Natural killer cell (primary cell): ENCODE results near the gene TIGD3. TPM values are rescaled to one million over a fixed set of nuclear protein-coding genes. Genes with fewer than 3 reads are reported as not detected.

ENCODE experiments used
- ATAC-seq, 3 donors: fragments of 150-1000 bp in 2 of 3; fragments of 200-7000 bp in 1 of 3; cut with Tn5 transposase; 1 replicate in 1 of 3; 2 replicates in 2 of 3; pipeline ENCODE4 v1.10.0; 2021; ENCODE audit warnings: mild to moderate bottlenecking in 2 of 3, moderate library complexity in 2 of 3
- DNase-seq, 2 donors: peaks; one replicate each; pipeline versions ENCODE4 v3.0.0 to v3.0.0-alpha.2; 2013 to 2021; ENCODE audit warnings: mixed read lengths in 1 of 2
- H3K27ac ChIP-seq: one replicate; pipeline ENCODE4 v1.5.1; 2013; ENCODE audit warnings: mild to moderate bottlenecking, low read length
- H3K27me3 ChIP-seq: one replicate; pipeline ENCODE4 v1.6.1; 2013; ENCODE audit warnings: low read length; ENCODE audit not compliant: control insufficient read depth, insufficient read depth
- H3K36me3 ChIP-seq: one replicate; pipeline ENCODE4 v1.6.1; 2013; ENCODE audit warnings: low read length; ENCODE audit not compliant: control insufficient read depth, insufficient read depth
- H3K4me1 ChIP-seq: one replicate; pipeline ENCODE4 v1.6.1; 2013; ENCODE audit warnings: low read length; ENCODE audit not compliant: control insufficient read depth, insufficient read depth
- H3K4me3 ChIP-seq: one replicate; pipeline ENCODE4 v1.5.1; 2013; ENCODE audit warnings: low read length
- H3K9me3 ChIP-seq: one replicate; pipeline ENCODE4 v1.6.1; 2013; ENCODE audit warnings: low read length; ENCODE audit not compliant: control insufficient read depth, insufficient read depth
- H3K27ac Mint-ChIP-seq, 2 donors: one replicate each; pipeline ENCODE4 v1.8.0; 2022; ENCODE audit warnings: mild to moderate bottlenecking in 2 of 2, mixed read lengths in 2 of 2, moderate library complexity in 1 of 2
- H3K27me3 Mint-ChIP-seq, 2 donors: one replicate each; pipeline ENCODE4 v1.8.0; 2022; ENCODE audit warnings: low read depth in 2 of 2, mixed read lengths in 2 of 2
- H3K36me3 Mint-ChIP-seq: one replicate; pipeline ENCODE4 v1.8.0; 2022; ENCODE audit warnings: mixed read lengths
- H3K4me1 Mint-ChIP-seq, 2 donors: one replicate each; pipeline ENCODE4 v1.8.0; 2022; ENCODE audit warnings: mixed read lengths in 2 of 2
- H3K4me3 Mint-ChIP-seq: one replicate; pipeline ENCODE4 v1.8.0; 2022; ENCODE audit warnings: mild to moderate bottlenecking, moderate library complexity, mixed read lengths
- H3K9me3 Mint-ChIP-seq, 2 donors: one replicate each; pipeline ENCODE4 v1.8.0; 2022; ENCODE audit warnings: mixed read lengths in 2 of 2
- WGBS: methylation state at CpG from one replicate; pipeline ENCODE4 v1.1.7; 2013; ENCODE audit warnings: missing lambda C conversion rate; ENCODE audit not compliant: insufficient coverage; 5-methylcytosine and 5-hydroxymethylcytosine counted together
- intact Hi-C: fragments of 100-400 bp; cut with micrococcal nuclease; formaldehyde crosslinking; loops from one replicate; pipeline ENCODE4 v1.14.2; 2022
- total RNA-seq, 4 donors: library from RNA; stranded (reverse); fragments of 120-200 nt in 1 of 4; gene quantifications; one replicate each; pipeline versions ENCODE4 v1.2.3 to v1.2.4, GENCODE V29; 2013 to 2022
- TF ChIP-seq, protein P1 (sequence below): fragments of 200-600 bp; IDR thresholded peaks from one replicate; pipeline ENCODE4 v1.8.0; 2022; ENCODE audit warnings: antibody characterized with exemption

The TIGD3 gene
- total RNA-seq, 3 donors from 2014 or later (not counting 1 experiment from before 2014, with no cell fraction given): 0.70 to 2.2 (median 1.2) TPM

DNA sequence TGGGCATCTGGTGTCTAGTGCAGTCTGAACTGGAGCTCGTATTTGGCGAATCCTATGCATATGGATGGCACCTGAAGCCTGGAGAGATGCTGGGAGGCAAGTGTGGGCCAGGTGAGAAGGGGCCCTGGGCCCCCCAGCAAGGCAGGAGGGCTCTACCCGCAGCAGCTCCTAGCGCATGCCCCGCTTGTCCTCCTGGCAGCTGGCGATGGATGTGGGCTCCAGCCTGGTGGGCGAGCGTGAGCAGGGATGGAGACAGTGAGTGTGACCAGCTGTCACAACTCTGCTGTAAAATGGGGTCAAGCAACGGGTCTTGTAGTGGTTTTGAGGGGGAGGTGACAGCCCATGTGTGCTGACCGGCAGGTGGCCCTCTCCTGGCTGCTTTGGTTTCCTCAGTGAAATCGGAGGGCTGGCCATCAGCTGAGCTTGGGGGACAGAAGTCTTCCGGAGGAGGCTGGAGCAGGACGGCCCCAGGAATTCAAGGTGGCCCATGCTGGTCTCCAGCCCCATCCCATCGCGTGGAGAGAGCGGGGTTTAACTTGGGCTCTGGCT, 43.9 kb downstream of the TIGD3 start:
- TF ChIP-seq, protein P1, sequence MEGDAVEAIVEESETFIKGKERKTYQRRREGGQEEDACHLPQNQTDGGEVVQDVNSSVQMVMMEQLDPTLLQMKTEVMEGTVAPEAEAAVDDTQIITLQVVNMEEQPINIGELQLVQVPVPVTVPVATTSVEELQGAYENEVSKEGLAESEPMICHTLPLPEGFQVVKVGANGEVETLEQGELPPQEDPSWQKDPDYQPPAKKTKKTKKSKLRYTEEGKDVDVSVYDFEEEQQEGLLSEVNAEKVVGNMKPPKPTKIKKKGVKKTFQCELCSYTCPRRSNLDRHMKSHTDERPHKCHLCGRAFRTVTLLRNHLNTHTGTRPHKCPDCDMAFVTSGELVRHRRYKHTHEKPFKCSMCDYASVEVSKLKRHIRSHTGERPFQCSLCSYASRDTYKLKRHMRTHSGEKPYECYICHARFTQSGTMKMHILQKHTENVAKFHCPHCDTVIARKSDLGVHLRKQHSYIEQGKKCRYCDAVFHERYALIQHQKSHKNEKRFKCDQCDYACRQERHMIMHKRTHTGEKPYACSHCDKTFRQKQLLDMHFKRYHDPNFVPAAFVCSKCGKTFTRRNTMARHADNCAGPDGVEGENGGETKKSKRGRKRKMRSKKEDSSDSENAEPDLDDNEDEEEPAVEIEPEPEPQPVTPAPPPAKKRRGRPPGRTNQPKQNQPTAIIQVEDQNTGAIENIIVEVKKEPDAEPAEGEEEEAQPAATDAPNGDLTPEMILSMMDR: no peak
- no peaks in the 10 kb centered on the region for H3K9me3 Mint-ChIP-seq
- no peak overlapping the region for H3K4me3 ChIP-seq
- H3K27ac Mint-ChIP-seq: peak overlapping the region in 1 of 2 donors; percentile 36
- H3K27ac ChIP-seq: no peak overlapping the region
- H3K4me1 Mint-ChIP-seq: peaks cover 0 to 4% of the 10 kb centered on the region in 2 donors
- H3K4me1 ChIP-seq: peaks cover 2% of the 10 kb centered on the region
- H3K27me3 Mint-ChIP-seq: no peaks in the 10 kb centered on the region
- H3K4me3 Mint-ChIP-seq: no peak overlapping the region
- intact Hi-C loops: no loop called here
- H3K27me3 ChIP-seq: no peaks in the 10 kb centered on the region
- H3K36me3 Mint-ChIP-seq: peaks cover 6% of the 10 kb centered on the region
- no peak for DNase-seq
- no peaks in the 10 kb centered on the region for H3K9me3 ChIP-seq
- WGBS: 91% methylated on average over 16 of the region's 16 CpGs
- H3K36me3 ChIP-seq: peaks cover 49% of the 10 kb centered on the region
- ATAC-seq: no peak

DNA sequence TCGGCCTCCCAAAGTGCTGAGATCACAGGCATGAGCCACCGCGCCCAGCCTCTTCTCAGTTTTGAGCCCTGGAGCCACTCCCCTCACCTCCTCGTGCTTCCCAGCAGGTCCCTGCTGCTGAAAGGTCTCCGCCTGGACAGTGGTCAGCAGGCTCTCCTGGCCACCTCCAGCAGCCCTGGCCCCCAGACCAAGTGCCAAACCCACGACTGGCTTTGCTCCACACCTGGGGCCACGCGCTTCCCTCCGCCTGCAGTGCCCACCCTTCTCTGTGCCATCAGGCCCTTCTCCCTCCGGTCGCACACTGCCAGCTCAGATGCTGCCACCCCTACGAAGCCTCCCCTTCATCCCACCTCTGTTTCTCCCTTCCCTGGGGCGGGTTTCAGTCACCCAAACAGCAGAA, 44.7 kb downstream of the TIGD3 start:
- H3K27me3 Mint-ChIP-seq: no peaks in the 10 kb centered on the region
- Histone ChIP-seq H3K4me1 (peaks cover 9% of the 10 kb centered on the region), H3K4me3 (no peak overlapping the region), H3K27ac (no peak overlapping the region), H3K9me3 (no peaks in the 10 kb centered on the region), H3K27me3 (no peaks in the 10 kb centered on the region), H3K36me3 (peaks cover 48% of the 10 kb centered on the region)
- ATAC-seq (no peak), DNase-seq (no peak)
- 96% methylated on average over 13 of the region's 13 CpGs for WGBS
- peaks cover 6% of the 10 kb centered on the region for H3K36me3 Mint-ChIP-seq
- H3K4me1 Mint-ChIP-seq: peaks cover 0 to 4% of the 10 kb centered on the region in 2 donors
- H3K27ac Mint-ChIP-seq: no peak overlapping the region
- no peaks in the 10 kb centered on the region for H3K9me3 Mint-ChIP-seq
- TF ChIP-seq, protein P1: no peak
- intact Hi-C loops: no loop called here
- H3K4me3 Mint-ChIP-seq: no peak overlapping the region

DNA sequence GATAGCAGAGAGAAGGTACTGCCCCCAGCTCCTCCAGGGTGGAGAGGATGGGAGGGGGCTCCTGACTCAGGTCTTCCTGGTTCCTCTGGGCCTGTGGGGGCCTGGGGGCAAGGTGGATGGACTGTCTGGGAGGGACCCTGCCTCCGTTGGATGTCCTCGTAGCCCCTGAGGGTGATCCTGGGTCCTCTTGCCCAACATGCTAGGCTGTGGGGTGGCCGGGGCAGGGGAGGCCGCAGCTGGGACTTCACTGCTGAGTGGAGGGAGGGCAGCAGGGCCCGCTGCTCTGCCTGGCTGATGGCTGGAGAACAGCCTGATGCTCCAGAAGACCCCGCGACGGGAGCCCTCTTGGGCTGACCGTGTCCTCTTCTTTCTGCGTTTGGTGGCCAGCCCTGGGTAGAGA, 45.3 kb downstream of the TIGD3 start:
- no peak overlapping the region for H3K27ac ChIP-seq
- ATAC-seq (no peak), DNase-seq (no peak)
- Mint-ChIP-seq H3K36me3 (peaks cover 6% of the 10 kb centered on the region), H3K27me3 (no peaks in the 10 kb centered on the region), H3K9me3 (no peaks in the 10 kb centered on the region), H3K27ac (no peak overlapping the region), H3K4me1 (peaks cover 0 to 4% of the 10 kb centered on the region in 2 donors), H3K4me3 (no peak overlapping the region)
- intact Hi-C loops: no loop called here
- H3K4me1 ChIP-seq: peaks cover 14% of the 10 kb centered on the region
- no peaks in the 10 kb centered on the region for H3K27me3 ChIP-seq
- peaks cover 48% of the 10 kb centered on the region for H3K36me3 ChIP-seq
- H3K9me3 ChIP-seq: no peaks in the 10 kb centered on the region
- H3K4me3 ChIP-seq: no peak overlapping the region
- TF ChIP-seq, protein P1: no peak
- WGBS: 96% methylated on average over 10 of the region's 10 CpGs
